Mesendoderm (in vitro differentiated cells): ENCODE data around the gene SDK2.

Experiments
- DNase-seq: peaks from one replicate; pipeline ENCODE4 v3.0.0; 2013
- H2AK5ac ChIP-seq: 2 replicates; pipeline ENCODE4 v1.6.1; 2013; ENCODE audit warnings: low read length, inconsistent platforms
- H2BK120ac ChIP-seq: 2 replicates; pipeline ENCODE4 v1.6.1; 2013; ENCODE audit warnings: low read depth, mild to moderate bottlenecking, low read length, moderate library complexity, mixed read lengths
- H2BK15ac ChIP-seq: replicated peaks from 2 replicates; pipeline ENCODE4 v1.6.1; 2013; ENCODE audit warnings: low read depth, mild to moderate bottlenecking, moderate library complexity
- H2BK5ac ChIP-seq: 2 replicates; pipeline ENCODE4 v1.6.1; 2013; ENCODE audit warnings: low read length, inconsistent platforms
- H3K18ac ChIP-seq: 2 replicates; pipeline ENCODE4 v1.6.1; 2013; ENCODE audit warnings: mild to moderate bottlenecking, low read length, mixed read lengths
- H3K23ac ChIP-seq: one replicate; pipeline ENCODE4 v1.6.1; 2013; ENCODE audit warnings: low read length
- H3K27ac ChIP-seq: 2 replicates; pipeline ENCODE4 v1.5.1; 2013; ENCODE audit warnings: low read depth, mild to moderate bottlenecking, inconsistent platforms, low read length, moderate library complexity
- H3K27me3 ChIP-seq: 2 replicates; pipeline ENCODE4 v1.6.1; 2013; ENCODE audit warnings: low read length, control low read depth, mild to moderate bottlenecking, inconsistent platforms; ENCODE audit not compliant: insufficient read depth, poor library complexity
- H3K36me3 ChIP-seq: 2 replicates; pipeline ENCODE4 v1.6.1; 2013; ENCODE audit warnings: low read length, inconsistent platforms; ENCODE audit not compliant: control insufficient read depth, insufficient read depth
- H3K4ac ChIP-seq: one replicate; pipeline ENCODE4 v1.6.1; 2013; ENCODE audit warnings: low read depth, mild to moderate bottlenecking, low read length, moderate library complexity
- H3K4me1 ChIP-seq: 2 replicates; pipeline ENCODE4 v1.6.1; 2013; ENCODE audit warnings: low read depth, low read length, inconsistent platforms; ENCODE audit not compliant: control insufficient read depth
- H3K4me2 ChIP-seq: 2 replicates; pipeline ENCODE4 v1.6.1; 2013; ENCODE audit warnings: low read length
- H3K4me3 ChIP-seq: 2 replicates; pipeline ENCODE4 v1.5.1; 2013; ENCODE audit warnings: mild to moderate bottlenecking, low read length
- H3K56ac ChIP-seq: one replicate; pipeline ENCODE4 v1.6.1; 2013; ENCODE audit warnings: low read length
- H3K79me1 ChIP-seq: 2 replicates; pipeline ENCODE4 v1.6.1; 2013; ENCODE audit warnings: low read length, inconsistent platforms
- H3K79me2 ChIP-seq: 2 replicates; pipeline ENCODE4 v1.6.1; 2013; ENCODE audit warnings: mild to moderate bottlenecking, low read length; ENCODE audit not compliant: control insufficient read depth, insufficient read depth
- H3K9ac ChIP-seq: 2 replicates; pipeline ENCODE4 v1.6.1; 2013; ENCODE audit warnings: low read length, inconsistent platforms
- H4K5ac ChIP-seq: one replicate; pipeline ENCODE4 v1.6.1; 2013; ENCODE audit warnings: low read length
- H4K8ac ChIP-seq: one replicate; pipeline ENCODE4 v1.6.1; 2013; ENCODE audit warnings: low read depth, mild to moderate bottlenecking, control low read depth, low read length, moderate library complexity
- WGBS: extraction: QIAGEN DNeasy Blood & Tissue Kit; methylation state at CpG from one replicate; pipeline ENCODE4 v1.1.7; 2013; ENCODE audit warnings: low lambda C conversion rate, missing lambda C conversion rate; ENCODE audit not compliant: insufficient coverage; ENCODE audit errors: extremely low coverage; 5-methylcytosine and 5-hydroxymethylcytosine counted together

Gene SDK2

GRCh38 chr17:73630531-73630930 is 13.7 kb downstream of the SDK2 start:
- H3K27me3 ChIP-seq: no peaks in the 10 kb centered on the region
- peaks cover 2% of the 10 kb centered on the region for H3K4me1 ChIP-seq
- no peak overlapping the region for H2BK120ac ChIP-seq
- H3K18ac ChIP-seq: no peak overlapping the region
- no peak overlapping the region for H3K56ac ChIP-seq
- H2BK5ac ChIP-seq: no peak overlapping the region
- H2AK5ac ChIP-seq: no peak overlapping the region
- H4K8ac ChIP-seq: no peak overlapping the region
- no peaks in the 10 kb centered on the region for H3K79me2 ChIP-seq
- DNase-seq: peak; percentile 74
- no peaks in the 10 kb centered on the region for H3K36me3 ChIP-seq
- no CpG with 5 or more reads among the region's 6 CpGs for WGBS
- H3K4ac ChIP-seq: no peak overlapping the region
- no peak overlapping the region for H3K27ac ChIP-seq
- no peak overlapping the region for H3K4me2 ChIP-seq
- H3K4me3 ChIP-seq: no peak overlapping the region
- no peak overlapping the region for H4K5ac ChIP-seq
- no peaks in the 10 kb centered on the region for H3K79me1 ChIP-seq
- no peak overlapping the region for H2BK15ac ChIP-seq
- H3K23ac ChIP-seq: no peak overlapping the region
- no peak overlapping the region for H3K9ac ChIP-seq

- H3K9ac ChIP-seq: no peak overlapping the region
- WGBS: no CpG with 5 or more reads among the region's 13 CpGs
- no peak overlapping the region for H2BK120ac ChIP-seq
- no peak overlapping the region for H3K4ac ChIP-seq
- no peak overlapping the region for H2AK5ac ChIP-seq
- no peak overlapping the region for H2BK5ac ChIP-seq
- no peaks in the 10 kb centered on the region for H3K79me1 ChIP-seq
- no peak overlapping the region for H3K4me3 ChIP-seq
- H4K5ac ChIP-seq: no peak overlapping the region
- DNase-seq: peak; percentile 56
- no peak overlapping the region for H3K56ac ChIP-seq
- H4K8ac ChIP-seq: no peak overlapping the region
- no peaks in the 10 kb centered on the region for H3K79me2 ChIP-seq
- no peaks in the 10 kb centered on the region for H3K36me3 ChIP-seq
- H2BK15ac ChIP-seq: no peak overlapping the region
- no peak overlapping the region for H3K4me2 ChIP-seq
- no peak overlapping the region for H3K18ac ChIP-seq
- peaks cover 3% of the 10 kb centered on the region for H3K4me1 ChIP-seq
- no peak overlapping the region for H3K23ac ChIP-seq
- no peaks in the 10 kb centered on the region for H3K27me3 ChIP-seq
- no peak overlapping the region for H3K27ac ChIP-seq
Measured at GRCh38 chr17:73628642-73629552, 15.3 kb downstream of the SDK2 start.

DNA sequence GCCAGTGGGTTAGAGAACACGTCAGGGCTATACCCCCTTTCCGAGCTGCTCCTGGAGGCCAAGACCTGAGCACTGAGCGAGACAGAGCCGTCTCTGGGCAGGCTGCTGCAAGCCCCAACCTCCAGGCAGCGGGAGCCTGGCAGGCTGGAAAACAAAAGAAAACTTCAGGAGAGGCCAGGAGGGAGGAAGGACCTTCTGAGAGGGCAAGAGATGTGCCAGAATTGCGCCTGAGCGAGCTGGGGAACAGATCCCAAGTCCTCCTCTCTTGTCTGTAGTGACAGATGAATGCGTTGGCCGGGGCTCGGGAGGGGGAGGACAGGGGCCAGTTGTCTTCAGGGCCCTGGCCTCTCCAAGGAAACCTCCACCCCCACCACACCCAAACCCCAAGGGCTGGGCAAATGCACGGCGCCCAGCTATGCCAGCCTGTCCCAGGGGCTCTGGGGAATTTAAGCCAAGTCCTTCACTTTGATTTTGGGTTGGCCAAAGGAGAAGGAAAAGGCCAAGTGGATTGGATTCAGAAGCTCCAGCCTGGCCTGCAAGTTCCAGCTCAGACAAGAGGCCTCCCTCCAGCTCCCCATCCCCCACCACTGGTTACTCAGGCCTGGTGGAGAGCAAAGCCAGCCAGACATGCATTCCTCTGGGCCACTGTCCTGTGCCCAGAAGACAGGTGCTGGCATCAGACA is 18.1 kb downstream of the SDK2 start:
- peak overlapping the region; percentile 11 for H3K18ac ChIP-seq
- DNase-seq: peak; percentile 70
- no peak overlapping the region for H4K8ac ChIP-seq
- H3K56ac ChIP-seq: no peak overlapping the region
- H3K4ac ChIP-seq: no peak overlapping the region
- no peak overlapping the region for H3K9ac ChIP-seq
- peaks cover 3% of the 10 kb centered on the region for H3K4me1 ChIP-seq
- no peak overlapping the region for H2AK5ac ChIP-seq
- no peak overlapping the region for H2BK5ac ChIP-seq
- H3K27ac ChIP-seq: no peak overlapping the region
- no peak overlapping the region for H2BK120ac ChIP-seq
- H3K4me2 ChIP-seq: no peak overlapping the region
- no peak overlapping the region for H4K5ac ChIP-seq
- H3K36me3 ChIP-seq: no peaks in the 10 kb centered on the region
- no peaks in the 10 kb centered on the region for H3K79me2 ChIP-seq
- WGBS: no CpG with 5 or more reads among the region's 12 CpGs
- no peak overlapping the region for H2BK15ac ChIP-seq
- no peak overlapping the region for H3K4me3 ChIP-seq
- no peaks in the 10 kb centered on the region for H3K27me3 ChIP-seq
- no peak overlapping the region for H3K23ac ChIP-seq
- no peaks in the 10 kb centered on the region for H3K79me1 ChIP-seq

DNA sequence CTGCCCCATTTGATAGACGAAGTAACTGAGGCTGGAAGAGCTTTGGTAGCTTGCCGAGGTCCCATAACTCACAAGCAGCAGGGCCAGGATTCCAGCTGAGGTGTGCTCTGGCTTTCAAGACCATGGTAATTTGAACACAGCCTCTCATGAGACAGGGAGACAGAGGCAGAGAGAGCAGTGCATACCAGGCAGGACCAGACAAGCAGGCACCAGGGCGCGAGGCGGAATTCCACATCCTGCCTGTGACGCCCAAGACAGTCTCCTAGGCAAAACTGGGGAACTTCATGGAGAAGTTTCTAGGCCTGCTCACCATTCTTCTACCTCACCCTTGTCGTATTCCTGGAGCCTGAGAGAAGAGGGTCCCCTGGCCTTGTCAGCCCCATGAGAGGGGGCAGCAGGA is 19.2 kb downstream of the SDK2 start:
- no peak overlapping the region for H3K9ac ChIP-seq
- no peak overlapping the region for H3K23ac ChIP-seq
- no peak overlapping the region for H3K4me2 ChIP-seq
- H3K79me1 ChIP-seq: no peaks in the 10 kb centered on the region
- DNase-seq: peak; percentile 46
- no peak overlapping the region for H2AK5ac ChIP-seq
- H3K27me3 ChIP-seq: no peaks in the 10 kb centered on the region
- H3K56ac ChIP-seq: peak overlapping the region; percentile 19
- no peak overlapping the region for H4K8ac ChIP-seq
- H3K18ac ChIP-seq: no peak overlapping the region
- no peak overlapping the region for H3K4me3 ChIP-seq
- H4K5ac ChIP-seq: no peak overlapping the region
- H3K4me1 ChIP-seq: peaks cover 3% of the 10 kb centered on the region
- no peaks in the 10 kb centered on the region for H3K36me3 ChIP-seq
- H3K79me2 ChIP-seq: no peaks in the 10 kb centered on the region
- no peak overlapping the region for H2BK5ac ChIP-seq
- no CpG with 5 or more reads among the region's 7 CpGs for WGBS
- H2BK120ac ChIP-seq: no peak overlapping the region
- no peak overlapping the region for H3K27ac ChIP-seq
- no peak overlapping the region for H2BK15ac ChIP-seq
- no peak overlapping the region for H3K4ac ChIP-seq

- no peak overlapping the region for H4K8ac ChIP-seq
- peaks cover 3% of the 10 kb centered on the region for H3K4me1 ChIP-seq
- H3K4me3 ChIP-seq: no peak overlapping the region
- H3K36me3 ChIP-seq: no peaks in the 10 kb centered on the region
- no peak overlapping the region for H3K4me2 ChIP-seq
- H3K9ac ChIP-seq: no peak overlapping the region
- H3K79me1 ChIP-seq: no peaks in the 10 kb centered on the region
- no peaks in the 10 kb centered on the region for H3K27me3 ChIP-seq
- H2BK5ac ChIP-seq: no peak overlapping the region
- no peak overlapping the region for H3K27ac ChIP-seq
- WGBS: no CpG with 5 or more reads among the region's 7 CpGs
- H2AK5ac ChIP-seq: no peak overlapping the region
- H3K56ac ChIP-seq: no peak overlapping the region
- no peak overlapping the region for H3K18ac ChIP-seq
- H3K4ac ChIP-seq: no peak overlapping the region
- no peak overlapping the region for H4K5ac ChIP-seq
- no peak overlapping the region for H3K23ac ChIP-seq
- no peak overlapping the region for H2BK120ac ChIP-seq
- H3K79me2 ChIP-seq: no peaks in the 10 kb centered on the region
- H2BK15ac ChIP-seq: no peak overlapping the region
- DNase-seq: no peak
Measured at GRCh38 chr17:73624496-73624988, 19.7 kb downstream of the SDK2 start.
